Limb (tissue), 2 donors: ENCODE data around the gene UPP2.

ENCODE experiments used
- DNase-seq, 2 donors: peaks; one replicate each; pipeline ENCODE4 v3.0.0-alpha.2; 2016; ENCODE audit errors: extremely low spot score in 2 of 2

Gene UPP2

DNA sequence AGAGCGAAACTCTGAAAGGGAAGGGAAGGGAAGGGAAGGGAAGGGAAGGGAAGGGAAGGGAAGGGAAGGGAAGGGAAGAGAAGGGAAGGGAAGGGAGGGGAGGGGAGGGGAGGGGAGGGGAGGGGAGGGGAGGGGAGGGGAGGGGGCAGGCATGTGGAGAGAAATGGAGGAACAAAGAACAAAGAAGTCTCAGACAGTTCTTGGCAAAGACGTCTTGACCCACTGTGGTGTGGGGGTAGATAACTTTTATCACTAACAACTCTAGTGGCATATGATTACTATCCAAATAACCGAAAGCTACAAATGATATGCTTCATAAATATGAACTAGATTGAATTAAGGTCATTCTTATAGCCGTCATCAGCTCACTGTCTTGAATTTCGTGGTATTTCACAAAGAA, 3.2 kb downstream of the UPP2 start:
- DNase-seq = no peak

DNA sequence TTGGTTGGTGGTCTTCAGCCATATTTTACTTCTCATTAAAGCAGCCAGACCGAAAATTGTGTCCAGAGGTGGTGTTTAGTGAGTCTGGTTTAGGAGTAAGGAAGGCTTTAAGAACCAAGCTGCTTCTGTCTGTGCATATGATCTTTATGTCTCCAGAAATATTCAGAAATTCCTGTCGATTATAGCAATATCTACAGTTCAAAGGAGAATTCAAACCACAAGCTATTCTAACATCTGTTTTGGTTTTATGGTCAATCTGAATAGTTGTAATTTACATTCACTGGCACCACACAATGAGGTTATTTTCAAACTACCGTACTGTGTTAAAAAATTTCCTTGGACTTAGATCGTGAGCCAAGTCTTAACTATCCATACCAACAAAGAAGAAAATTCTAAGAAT, 11.3 kb downstream of the UPP2 start:
- no peak for DNase-seq

DNA sequence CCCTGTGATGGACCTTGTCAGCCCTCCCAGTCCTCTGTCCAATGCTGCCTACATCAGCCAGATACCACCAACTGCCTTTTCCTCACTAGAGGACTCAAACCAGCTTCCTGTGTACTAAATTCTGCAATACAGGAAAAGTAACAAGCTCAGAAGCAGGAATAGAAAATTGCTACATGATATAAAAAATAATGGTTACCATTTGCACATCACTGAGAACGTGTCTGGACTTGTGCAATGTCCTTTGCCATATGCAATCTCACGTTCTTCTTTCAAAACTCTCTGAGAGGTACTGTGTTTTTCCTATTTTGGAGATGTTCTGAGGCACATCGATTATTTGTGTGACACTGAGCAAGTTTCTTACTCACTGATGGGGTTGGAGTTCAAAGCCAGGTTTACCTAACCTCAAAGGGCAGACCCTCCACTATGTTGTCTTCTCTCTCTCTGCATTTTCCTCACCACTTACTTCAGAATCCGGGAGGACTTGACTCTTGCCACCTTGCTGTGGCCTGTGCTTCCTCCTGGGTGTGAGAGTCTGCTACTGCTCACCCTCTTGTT, 12.1 kb downstream of the UPP2 start:
- no peak for DNase-seq

DNA sequence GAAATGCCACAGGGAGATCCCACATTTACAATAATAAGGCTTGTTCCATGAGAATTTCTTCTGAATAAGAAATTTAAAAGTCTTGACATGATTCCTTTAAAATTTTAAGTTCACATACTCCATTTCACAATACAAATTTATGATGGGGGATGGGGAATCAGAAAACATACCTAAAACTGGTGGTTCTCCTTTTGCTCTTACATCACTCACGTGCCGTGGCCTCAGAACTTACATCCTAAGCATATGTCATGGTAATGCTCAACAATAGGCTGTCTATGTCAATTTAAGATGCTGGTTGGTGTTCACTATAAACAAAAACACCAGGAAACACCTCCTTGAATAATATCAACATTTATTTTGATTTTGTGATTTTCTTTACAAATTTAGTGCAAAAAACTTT, 12.8 kb downstream of the UPP2 start:
- DNase-seq = no peak

- no peak for DNase-seq
Measured at GRCh38 chr2:158115202-158115767, 13.6 kb downstream of the UPP2 start.

GRCh38 chr2:158116936-158117335, 15.3 kb downstream of the UPP2 start:
- no peak for DNase-seq

DNA sequence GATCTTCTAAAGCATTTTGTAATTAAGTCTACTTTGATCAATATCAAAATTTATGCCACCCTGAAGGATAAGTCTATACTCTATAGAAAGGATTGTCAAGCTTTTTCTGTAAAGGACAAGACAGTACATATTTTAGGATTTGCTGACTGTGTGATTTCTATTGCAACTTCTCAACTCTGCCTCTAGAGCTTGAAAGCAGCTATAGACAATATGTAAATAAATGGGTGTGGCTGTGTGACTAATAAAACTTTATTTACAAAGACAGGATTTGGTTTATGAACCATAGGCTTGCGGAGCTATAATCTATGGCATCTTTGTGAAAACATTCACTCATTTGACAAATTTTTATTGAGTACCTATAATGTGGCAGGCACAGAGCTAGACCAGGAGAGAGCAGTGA, 18.4 kb downstream of the UPP2 start:
- DNase-seq = no peak

DNA sequence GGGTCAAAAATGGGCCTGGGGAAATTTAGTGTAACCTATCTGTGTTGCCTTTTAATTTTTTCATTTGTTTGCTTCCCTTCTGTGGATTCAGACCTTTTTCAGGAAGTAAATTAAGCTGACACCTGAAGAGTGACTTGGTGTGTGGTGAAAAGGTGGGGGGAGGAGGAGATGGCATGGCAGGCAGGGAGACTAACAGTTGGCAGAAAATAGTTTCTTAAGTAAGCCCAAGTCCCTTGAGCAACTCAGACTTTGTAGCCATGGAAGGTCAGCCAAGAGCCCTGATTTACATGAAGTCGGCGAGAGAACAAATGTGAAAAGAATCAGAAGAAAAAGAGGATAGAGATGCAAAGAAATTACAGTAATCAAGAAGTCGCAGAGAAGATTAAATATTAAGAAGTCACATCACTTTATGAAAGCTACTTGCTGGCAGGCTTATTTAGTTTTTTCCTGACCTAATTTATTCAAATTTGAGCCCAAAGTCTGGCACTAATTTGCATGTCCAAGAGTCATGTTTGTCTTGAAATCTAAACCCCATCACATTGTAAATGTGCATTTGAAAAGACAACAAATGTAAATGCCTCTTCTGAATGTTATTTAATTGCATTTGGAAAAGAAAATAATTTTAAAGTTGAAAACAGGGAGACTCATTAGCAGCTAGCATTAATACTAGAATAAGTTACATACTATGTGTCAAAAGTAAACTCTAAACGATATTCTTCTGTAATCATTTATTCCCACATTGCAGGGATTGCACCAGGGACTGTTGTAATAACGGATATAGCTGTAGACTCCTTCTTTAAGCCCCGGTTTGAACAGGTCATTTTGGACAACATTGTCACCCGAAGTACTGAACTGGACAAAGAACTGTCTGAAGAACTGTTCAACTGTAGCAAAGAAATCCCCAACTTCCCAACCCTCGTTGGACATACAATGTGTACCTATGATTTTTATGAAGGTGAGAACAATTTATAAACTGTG, 19.3 kb downstream of the UPP2 start:
- DNase-seq = no peak

DNA sequence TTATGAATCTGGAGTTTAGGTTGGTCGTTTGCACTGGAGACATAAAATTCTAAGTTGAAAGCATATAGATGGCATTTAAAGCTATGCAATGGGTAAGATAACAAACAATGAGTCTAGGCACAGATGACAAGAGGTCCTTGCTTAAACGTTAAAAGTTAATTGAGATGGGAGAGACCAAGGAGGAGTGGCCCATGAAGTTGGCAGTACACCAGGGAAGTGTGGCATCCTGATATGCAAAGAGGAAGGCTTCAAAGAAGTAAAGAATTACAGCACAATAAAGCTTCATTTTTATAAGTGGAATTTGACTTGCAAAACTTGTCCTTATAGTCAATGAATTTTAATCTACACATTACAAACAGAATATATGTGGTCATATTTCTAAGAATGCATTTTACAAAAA, 23.2 kb downstream of the UPP2 start:
- DNase-seq = no peak

GRCh38 chr2:158125756-158126498, 24.3 kb downstream of the UPP2 start:
- DNase-seq = no peak

GRCh38 chr2:158127380-158127804, 25.7 kb downstream of the UPP2 start:
- no peak for DNase-seq

- DNase-seq = no peak
Measured at GRCh38 chr2:158128168-158128973, 26.7 kb downstream of the UPP2 start.

- DNase-seq = no peak
Measured at GRCh38 chr2:158129037-158129436, 27.4 kb downstream of the UPP2 start.

DNA sequence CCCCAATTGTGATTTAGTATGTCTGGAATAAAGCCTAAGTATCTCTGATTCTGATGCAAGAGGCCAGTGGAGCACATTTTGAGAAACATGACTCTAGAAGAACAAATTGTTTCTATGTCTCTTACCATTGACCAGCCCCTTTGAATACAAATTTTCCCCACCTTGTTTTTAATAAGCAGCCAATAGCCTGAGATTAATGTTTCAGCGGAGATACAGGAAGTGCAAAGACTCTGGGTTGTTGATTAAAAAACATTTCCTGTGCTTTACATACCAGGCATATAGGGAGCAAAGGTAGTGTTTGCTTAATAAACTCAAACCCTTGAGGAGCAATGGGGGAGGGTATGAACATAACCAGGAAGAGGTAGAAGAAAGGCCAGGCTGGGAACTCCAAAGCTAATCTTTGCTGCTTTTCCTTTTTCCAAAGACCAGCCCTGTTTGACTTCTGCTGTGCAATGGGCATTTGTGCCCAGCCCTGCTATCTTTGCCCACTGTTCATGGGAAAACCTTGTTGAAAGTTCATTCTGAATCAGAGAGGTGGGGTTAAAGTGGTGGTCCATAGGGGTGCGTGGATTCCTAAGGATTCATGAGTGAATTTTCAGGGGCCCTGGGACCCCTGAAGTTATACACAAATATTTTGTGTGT, 29.3 kb downstream of the UPP2 start:
- DNase-seq = no peak

GRCh38 chr2:158131483-158131912, 29.8 kb downstream of the UPP2 start:
- no peak for DNase-seq

DNA sequence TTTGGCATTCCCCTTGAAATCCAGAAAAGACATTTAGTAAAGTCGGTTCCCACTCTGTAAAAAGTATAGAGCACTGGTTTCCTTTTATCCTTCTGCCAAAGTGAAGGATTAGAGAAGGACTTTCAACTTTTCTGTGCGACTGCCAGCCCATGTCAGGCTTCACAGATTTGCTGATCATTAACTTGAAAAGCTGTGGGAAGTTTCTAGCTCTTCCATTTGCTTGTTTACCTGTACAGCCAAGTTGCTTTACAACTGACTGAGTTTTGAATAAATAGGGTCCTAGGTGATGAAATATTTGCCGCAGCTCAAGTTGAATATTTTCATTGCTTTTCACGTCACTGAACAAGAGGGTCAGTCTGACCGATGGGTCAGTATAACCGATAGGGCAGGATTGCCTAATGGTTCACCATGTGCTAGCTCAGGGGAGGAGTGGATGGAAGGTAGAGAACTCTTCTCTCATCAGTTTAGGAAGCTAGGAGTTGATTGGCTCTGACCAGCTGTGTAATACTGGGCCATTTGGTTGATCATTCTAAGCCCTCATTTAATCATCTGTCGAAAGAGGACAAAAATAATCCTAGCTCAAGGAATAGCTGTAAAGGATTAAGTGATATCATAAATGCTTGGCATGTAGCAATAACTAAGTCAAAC, 30.4 kb downstream of the UPP2 start:
- DNase-seq = no peak

DNA sequence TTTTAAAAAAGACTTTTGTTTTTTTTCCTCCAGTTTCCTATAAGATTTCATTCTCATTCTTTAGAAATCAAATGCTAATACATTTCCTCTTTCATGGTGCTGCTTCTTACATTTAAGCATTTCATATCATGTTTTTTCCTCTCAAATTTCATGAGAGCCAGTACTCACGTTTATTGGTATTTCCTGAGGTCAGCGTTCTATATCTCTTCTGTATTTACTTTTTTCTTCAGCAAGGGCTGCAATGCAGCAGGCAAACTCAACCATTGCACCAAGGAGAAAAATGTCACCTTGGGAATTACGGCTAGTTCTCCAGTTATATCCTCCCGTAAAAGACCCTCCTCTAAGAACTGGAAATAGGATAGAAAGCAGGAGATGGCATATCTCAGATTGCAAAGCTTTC, 32.4 kb downstream of the UPP2 start:
- no peak for DNase-seq

DNA sequence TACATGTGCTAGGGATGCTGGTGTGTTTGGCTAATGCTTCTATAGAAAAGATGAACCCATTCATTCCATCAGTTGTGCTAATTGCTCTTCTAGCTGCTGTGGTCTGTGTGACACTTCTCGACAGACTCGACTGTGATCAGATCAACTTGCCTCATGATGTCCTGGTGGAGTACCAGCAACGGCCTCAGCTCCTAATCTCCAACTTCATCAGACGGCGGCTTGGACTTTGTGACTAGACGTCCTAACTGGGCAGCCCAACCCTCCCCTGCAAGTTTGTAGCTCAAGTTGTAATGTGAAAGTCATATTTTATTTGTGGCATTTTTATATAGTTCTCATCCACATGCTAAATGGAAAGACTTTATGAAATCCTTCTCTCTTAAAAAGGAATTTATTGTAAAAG, 33.0 kb downstream of the UPP2 start:
- no peak for DNase-seq

- DNase-seq = no peak
Measured at GRCh38 chr2:158135096-158135495, 33.4 kb downstream of the UPP2 start.

DNA sequence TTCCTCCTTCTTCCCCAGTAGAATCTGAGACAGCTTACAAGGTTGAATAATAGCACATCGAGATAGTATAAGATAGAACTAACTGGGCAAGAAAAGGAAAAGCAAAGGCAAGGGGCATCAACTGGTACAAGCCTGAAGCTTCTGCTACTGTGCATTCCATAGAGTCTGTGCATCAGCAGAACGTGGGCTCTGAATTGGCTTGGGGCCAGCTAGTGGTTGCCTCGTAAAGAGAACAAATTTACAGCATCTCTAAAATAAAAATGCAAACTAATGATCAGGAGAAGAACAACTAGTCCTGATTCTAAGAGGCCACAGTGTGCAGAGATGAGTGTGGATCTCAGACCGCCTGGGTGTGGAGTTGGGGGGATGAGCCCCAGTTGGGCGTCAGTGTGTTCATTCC, 36.6 kb downstream of the UPP2 start:
- no peak for DNase-seq
